T-cell (primary cell): ENCODE data around the gene DMXL1. TPM values are rescaled to one million over a fixed set of nuclear protein-coding genes. Genes with fewer than 3 reads are reported as not detected.
A peak's percentile ranks its signal among the peaks of the same experiment; 100 is the strongest.

Experiments
- ATAC-seq, 4 experiments: fragments of 200-7000 bp in 3 of 4; fragments of 150-1000 bp in 1 of 4; cut with Tn5 transposase; replicated peaks in 1 of 4; 1 replicate in 3 of 4; 2 replicates in 1 of 4; pipeline ENCODE4 v1.10.0; 2021; ENCODE audit warnings: moderate library complexity in 3 of 4, mild to moderate bottlenecking in 2 of 4, moderate number of reproducible peaks in 1 of 4
- CTCF ChIA-PET, 2 donors: fragments of 300-600 bp; sonication (Branson Sonifier 250); formaldehyde crosslinking; loops; one replicate each; lab custom pipeline; 2022; ENCODE audit warnings: antibody characterized with exemption in 2 of 2; lab: Charles Lee
- POLR2A ChIA-PET, 2 donors: fragments of 300-600 bp; sonication (Branson Sonifier 250); formaldehyde crosslinking; loops; one replicate each; lab custom pipeline; 2022; ENCODE audit warnings: antibody characterized with exemption in 2 of 2; lab: Charles Lee
- DNase-seq, 35 experiments: peaks; one replicate each; pipeline versions ENCODE4 v3.0.0 to v3.0.0-alpha.2; 2013 to 2023
- H3K27ac ChIP-seq: one replicate; pipeline ENCODE4 v1.5.1; 2013; ENCODE audit warnings: low read length
- H3K27me3 ChIP-seq, 2 experiments: replicated peaks in 1 of 2; 1 replicate in 1 of 2; 2 replicates in 1 of 2; pipeline versions ENCODE4 v1.6.1 to v1.7.0; 2013; ENCODE audit warnings: low read length in 1 of 2, mixed read lengths in 1 of 2; ENCODE audit not compliant: control insufficient read depth in 2 of 2, insufficient read depth in 2 of 2; ENCODE audit errors: extremely low read depth in 1 of 2
- H3K36me3 ChIP-seq, 2 donors: 1 replicate in 1 of 2; 2 replicates in 1 of 2; pipeline versions ENCODE4 v1.6.1 to v1.7.0; 2013; ENCODE audit warnings: low read length in 1 of 2; ENCODE audit not compliant: control insufficient read depth in 2 of 2, insufficient read depth in 1 of 2; ENCODE audit errors: extremely low read depth in 1 of 2
- H3K4me1 ChIP-seq, 2 experiments: 1 replicate in 1 of 2; 2 replicates in 1 of 2; pipeline versions ENCODE4 v1.6.1 to v1.7.0; 2013; ENCODE audit warnings: low read length in 2 of 2, mixed read lengths in 1 of 2; ENCODE audit not compliant: insufficient read depth in 2 of 2, control insufficient read depth in 1 of 2; ENCODE audit errors: extremely low read depth in 1 of 2
- H3K4me3 ChIP-seq, 2 donors: 1 replicate in 1 of 2; 2 replicates in 1 of 2; pipeline versions ENCODE4 v1.5.1 to v1.7.0; 2013; ENCODE audit warnings: mild to moderate bottlenecking in 2 of 2, low read length in 1 of 2, moderate library complexity in 1 of 2; ENCODE audit not compliant: control insufficient read depth in 1 of 2; ENCODE audit errors: extremely low read depth in 1 of 2
- H3K9me3 ChIP-seq: 2 replicates; pipeline ENCODE4 v1.7.0; 2013
- H3K27ac Mint-ChIP-seq, 2 donors: one replicate each; pipeline ENCODE4 v1.8.0; 2020 to 2021; ENCODE audit warnings: mild to moderate bottlenecking in 2 of 2, mixed read lengths in 2 of 2
- H3K27me3 Mint-ChIP-seq, 2 donors: one replicate each; pipeline ENCODE4 v1.8.0; 2021 to 2022; ENCODE audit warnings: mixed read lengths in 2 of 2
- H3K36me3 Mint-ChIP-seq: one replicate; pipeline ENCODE4 v1.8.0; 2021; ENCODE audit warnings: mixed read lengths
- H3K4me1 Mint-ChIP-seq, 3 donors: one replicate each; pipeline ENCODE4 v1.8.0; 2020 to 2022; ENCODE audit warnings: mixed read lengths in 3 of 3, mild to moderate bottlenecking in 1 of 3
- H3K4me3 Mint-ChIP-seq, 3 donors: one replicate each; pipeline ENCODE4 v1.8.0; 2020 to 2022; ENCODE audit warnings: mild to moderate bottlenecking in 3 of 3, mixed read lengths in 3 of 3, moderate library complexity in 3 of 3
- H3K9me3 Mint-ChIP-seq, 3 donors: one replicate each; pipeline ENCODE4 v1.8.0; 2020 to 2022; ENCODE audit warnings: mixed read lengths in 3 of 3
- WGBS: methylation state at CpG from one replicate; pipeline ENCODE4 v1.1.5; 2013; ENCODE audit warnings: missing lambda C conversion rate; ENCODE audit not compliant: insufficient coverage; 5-methylcytosine and 5-hydroxymethylcytosine counted together
- total RNA-seq, 35 experiments: library from RNA in 6 of 35; stranded (reverse) in 6 of 35; fragments of 120-200 nt in 1 of 35; gene quantifications; one replicate each; pipeline versions ENCODE4 v1.2.1 to v1.2.4 and lab custom pipeline; 2013 to 2026

DMXL1 gene
- total RNA-seq, 5 donors from 2014 or later (not counting 1 experiment from before 2014, with no cell fraction given) = 25.8 to 37.2 (median 28.2) TPM

- DNase-seq = peak in 1 of 35 experiments; percentile 25
- Mint-ChIP-seq H3K36me3 (no peaks in the 10 kb centered on the region), H3K27ac (peak overlapping the region; percentile 90 to 93), H3K4me1 (peaks cover 21 to 27% (median 23%) of the 10 kb centered on the region in 3 donors), H3K4me3 (peak overlapping the region; percentile 25 to 51 (median 42)), H3K9me3 (no peaks in the 10 kb centered on the region), H3K27me3 (no peaks in the 10 kb centered on the region)
- Histone ChIP-seq H3K4me1 (peaks cover 3 to 8% of the 10 kb centered on the region in 2 experiments), H3K9me3 (no peaks in the 10 kb centered on the region), H3K4me3 (no peak overlapping the region), H3K27ac (peak overlapping the region; percentile 62), H3K27me3 (no peaks in the 10 kb centered on the region), H3K36me3 (no peaks in the 10 kb centered on the region)
- WGBS = 0% methylated on average over 1 of the region's 5 CpGs
- ChIA-PET CTCF (interaction anchor here in 1 of 2 donors (0.6 kb wide), 1 partner anchor 1572 kb away, joined by 8 read pairs; no protein-coding TSS in a partner anchor), POLR2A (no interaction called here)
- peak; percentile 57 to 74 (median 63) for ATAC-seq
These were observed 39.6 kb upstream of the DMXL1 start for GRCh38 chr5:119031011-119031886.

- WGBS = 75% methylated on average over 4 of the region's 4 CpGs
- DNase-seq (no peak), ATAC-seq (no peak)
- POLR2A ChIA-PET = interaction anchor here in 1 of 2 donors (0.6 kb wide), 1 partner anchor 15 kb away, joined by 6 read pairs; no protein-coding TSS in a partner anchor
- CTCF ChIA-PET = interaction anchor here (0.6 kb wide), 2 partner anchors 11 to 380 kb away, joined by 3 to 4 read pairs; no protein-coding TSS in a partner anchor
- H3K9me3 ChIP-seq = no peaks in the 10 kb centered on the region
- peaks cover 3 to 8% of the 10 kb centered on the region in 2 experiments for H3K4me1 ChIP-seq
- H3K9me3 Mint-ChIP-seq = no peaks in the 10 kb centered on the region
- peak overlapping the region; percentile 62 for H3K27ac ChIP-seq
- peaks cover 21 to 27% (median 23%) of the 10 kb centered on the region in 3 donors for H3K4me1 Mint-ChIP-seq
- H3K36me3 Mint-ChIP-seq = no peaks in the 10 kb centered on the region
- no peaks in the 10 kb centered on the region for H3K36me3 ChIP-seq
- H3K27me3 Mint-ChIP-seq = no peaks in the 10 kb centered on the region
- H3K27me3 ChIP-seq = no peaks in the 10 kb centered on the region
- H3K4me3 ChIP-seq = no peak overlapping the region
- H3K4me3 Mint-ChIP-seq = peak overlapping the region in 2 of 3 donors; percentile 3 to 42
- H3K27ac Mint-ChIP-seq = peak overlapping the region; percentile 90 to 93
These were observed 39.0 kb upstream of the DMXL1 start for GRCh38 chr5:119031905-119032304.

GRCh38 chr5:119032656-119033055 lies 38.2 kb upstream of the DMXL1 start:
- ChIA-PET CTCF (interaction anchor here (0.6 kb wide), 2 partner anchors 10 to 379 kb away, joined by 3 to 4 read pairs; no protein-coding TSS in a partner anchor), POLR2A (interaction anchor here in 1 of 2 donors (0.6 kb wide), 1 partner anchor 14 kb away, joined by 6 read pairs; no protein-coding TSS in a partner anchor)
- H3K27me3 ChIP-seq = no peaks in the 10 kb centered on the region
- H3K4me1 ChIP-seq = peaks cover 3 to 8% of the 10 kb centered on the region in 2 experiments
- Mint-ChIP-seq H3K36me3 (no peaks in the 10 kb centered on the region), H3K27ac (peak overlapping the region in 1 of 2 donors; percentile 35), H3K4me1 (peaks cover 21 to 27% (median 23%) of the 10 kb centered on the region in 3 donors), H3K27me3 (no peaks in the 10 kb centered on the region), H3K9me3 (no peaks in the 10 kb centered on the region), H3K4me3 (no peak overlapping the region)
- H3K27ac ChIP-seq = no peak overlapping the region
- no peaks in the 10 kb centered on the region for H3K36me3 ChIP-seq
- ATAC-seq (no peak), DNase-seq (no peak)
- no peaks in the 10 kb centered on the region for H3K9me3 ChIP-seq
- H3K4me3 ChIP-seq = no peak overlapping the region
- WGBS = no CpG with 5 or more reads among the region's 3 CpGs

- no peak overlapping the region for H3K27ac Mint-ChIP-seq
- H3K9me3 Mint-ChIP-seq = no peaks in the 10 kb centered on the region
- no peaks in the 10 kb centered on the region for H3K36me3 Mint-ChIP-seq
- no peak for ATAC-seq
- no CpG with 5 or more reads among the region's 3 CpGs for WGBS
- CTCF ChIA-PET = interaction anchor here in 1 of 2 donors (0.7 kb wide), 1 partner anchor 56 kb away, joined by 6 read pairs; no protein-coding TSS in a partner anchor
- H3K4me1 Mint-ChIP-seq = peaks cover 21 to 26% (median 23%) of the 10 kb centered on the region in 3 donors
- DNase-seq = no peak
- H3K27me3 Mint-ChIP-seq = no peaks in the 10 kb centered on the region
- no peaks in the 10 kb centered on the region for H3K27me3 ChIP-seq
- H3K27ac ChIP-seq = no peak overlapping the region
- no peak overlapping the region for H3K4me3 Mint-ChIP-seq
- no peaks in the 10 kb centered on the region for H3K9me3 ChIP-seq
- H3K4me1 ChIP-seq = peaks cover 3 to 8% of the 10 kb centered on the region in 2 experiments
- no peak overlapping the region for H3K4me3 ChIP-seq
- POLR2A ChIA-PET = no interaction called here
- H3K36me3 ChIP-seq = no peaks in the 10 kb centered on the region
These were observed 37.8 kb upstream of the DMXL1 start for GRCh38 chr5:119033135-119033534.

GRCh38 chr5:119036101-119036762 lies 34.7 kb upstream of the DMXL1 start:
- H3K4me3 ChIP-seq = no peak overlapping the region
- no peak for ATAC-seq
- H3K36me3 ChIP-seq = no peaks in the 10 kb centered on the region
- ChIA-PET POLR2A (no interaction called here), CTCF (interaction anchor here in 1 of 2 donors (0.6 kb wide), 1 partner anchor 80 kb away, joined by 3 read pairs; no protein-coding TSS in a partner anchor)
- WGBS = 92% methylated on average over 4 of the region's 8 CpGs
- H3K4me1 ChIP-seq = peaks cover 3 to 4% of the 10 kb centered on the region in 2 experiments
- H3K27ac ChIP-seq = no peak overlapping the region
- H3K9me3 ChIP-seq = no peaks in the 10 kb centered on the region
- Mint-ChIP-seq H3K9me3 (no peaks in the 10 kb centered on the region), H3K36me3 (peaks cover 3% of the 10 kb centered on the region), H3K27ac (no peak overlapping the region), H3K27me3 (no peaks in the 10 kb centered on the region), H3K4me3 (no peak overlapping the region), H3K4me1 (peaks cover 15 to 17% (median 15%) of the 10 kb centered on the region in 3 donors)
- no peak for DNase-seq
- no peaks in the 10 kb centered on the region for H3K27me3 ChIP-seq
